Hematopoietic multipotent progenitor cell treated with erythropoietin and hydrocortisone succinate and interleukin-3 and kit ligand, for 17 days (in vitro differentiated cells): Measurements from ENCODE around the gene GLS.

Experiments
- DNase-seq: peaks from one replicate; pipeline ENCODE4 v3.0.0-alpha.2; 2015; ENCODE audit warnings: low spot score

Gene GLS

GRCh38 chr2:190887089-190887488 lies 6.5 kb downstream of the GLS start:
- DNase-seq: no peak

- DNase-seq: no peak
Observed at GRCh38 chr2:190888449-190888848, 7.8 kb downstream of the GLS start.

GRCh38 chr2:190889175-190889943 lies 8.7 kb downstream of the GLS start:
- DNase-seq: no peak

GRCh38 chr2:190891372-190891771 lies 10.8 kb downstream of the GLS start:
- DNase-seq: no peak

GRCh38 chr2:190891889-190892288 lies 11.3 kb downstream of the GLS start:
- DNase-seq: no peak

GRCh38 chr2:190893157-190893556 lies 12.5 kb downstream of the GLS start:
- no peak for DNase-seq

GRCh38 chr2:190896477-190896876 lies 15.9 kb downstream of the GLS start:
- peak; percentile 21 for DNase-seq

- no peak for DNase-seq
Observed at GRCh38 chr2:190903693-190904450, 23.3 kb downstream of the GLS start.

- DNase-seq: no peak
Observed at GRCh38 chr2:190904640-190905261, 24.1 kb downstream of the GLS start.

- DNase-seq: no peak
Observed at GRCh38 chr2:190908532-190908931, 27.9 kb downstream of the GLS start.

GRCh38 chr2:190909680-190910079 lies 29.1 kb downstream of the GLS start:
- no peak for DNase-seq

- DNase-seq: no peak
Observed at GRCh38 chr2:190910341-190911136, 29.9 kb downstream of the GLS start.

- peak; percentile 14 for DNase-seq
Observed at GRCh38 chr2:190911813-190912212, 31.2 kb downstream of the GLS start.

- no peak for DNase-seq
Observed at GRCh38 chr2:190912726-190913125, 32.1 kb downstream of the GLS start.

GRCh38 chr2:190913725-190914124 lies 33.1 kb downstream of the GLS start:
- no peak for DNase-seq

- no peak for DNase-seq
Observed at GRCh38 chr2:190916829-190917228, 36.2 kb downstream of the GLS start.

- no peak for DNase-seq
Observed at GRCh38 chr2:190920085-190920484, 39.5 kb downstream of the GLS start.

GRCh38 chr2:190922376-190922775 lies 41.8 kb downstream of the GLS start:
- no peak for DNase-seq

GRCh38 chr2:190927301-190927700 lies 46.7 kb downstream of the GLS start:
- no peak for DNase-seq

GRCh38 chr2:190929919-190930318 lies 49.3 kb downstream of the GLS start:
- DNase-seq: no peak

- DNase-seq: no peak
Observed at GRCh38 chr2:190930411-190930810, 49.8 kb downstream of the GLS start.

- DNase-seq: no peak
Observed at GRCh38 chr2:190932514-190932913, 51.9 kb downstream of the GLS start.
